Measurements from ENCODE around the gene GLUL.

The GLUL gene

GRCh38 chr1:182374101-182374834 is 17.3 kb downstream of the GLUL start:
- CTCF ChIA-PET, result no interaction called here
- DNase-seq (ENCODE audit: extremely low spot score), result no peak
- POLR2A ChIA-PET, result no interaction called here
- TF ChIP-seq SUZ12 (IDR thresholded peaks at IDR 0.05), result no peak
- no peak for TF ChIP-seq SP1 (IDR thresholded peaks at IDR 0.05)
- no peak for TF ChIP-seq BHLHE40 (IDR thresholded peaks at IDR 0.05; ENCODE audit: borderline replicate concordance)
- no peak for TF ChIP-seq FOXK2 (IDR thresholded peaks at IDR 0.05)
- TF ChIP-seq FOXM1 (IDR thresholded peaks at IDR 0.05; ENCODE audit: borderline replicate concordance), result no peak
- no peak for TF ChIP-seq HDGF (IDR thresholded peaks at IDR 0.05; ENCODE audit: borderline replicate concordance)
- TF ChIP-seq CTBP1 (IDR thresholded peaks at IDR 0.05; ENCODE audit: borderline replicate concordance), result no peak
- no peak for TF ChIP-seq L3MBTL2 (conservative IDR thresholded peaks at IDR 0.05)

DNA sequence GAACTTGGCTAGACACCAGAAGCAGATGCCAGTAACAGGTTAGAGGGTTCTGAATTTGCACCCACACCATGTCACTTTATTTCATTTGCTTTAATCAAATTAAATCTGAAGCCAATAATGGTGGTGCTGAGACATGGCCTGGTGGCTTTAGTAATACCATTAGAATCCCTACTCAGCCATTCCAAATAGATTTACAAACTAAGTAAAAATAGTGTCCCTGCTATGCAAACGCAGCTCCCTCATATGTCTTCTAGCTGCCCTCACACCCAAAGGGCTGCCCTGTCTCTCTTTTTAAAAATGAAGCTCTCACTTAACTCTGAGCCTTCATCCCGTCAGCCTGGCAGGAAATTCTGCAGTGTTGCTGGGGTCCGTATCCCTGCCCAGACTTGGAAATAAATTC is 21.1 kb downstream of the GLUL start:
- no peak for DNase-seq (ENCODE audit: extremely low spot score)
- CTCF ChIA-PET, result interaction anchor here (0.6 kb wide), 1 partner anchor 21 kb away, joined by 4 read pairs; no protein-coding TSS in a partner anchor
- TF ChIP-seq ARNT (IDR thresholded peaks at IDR 0.05) (no peak), ZNF384 (IDR thresholded peaks at IDR 0.05) (no peak), SUZ12 (IDR thresholded peaks at IDR 0.05) (no peak)
- POLR2A ChIA-PET, result interaction anchor here (0.8 kb wide), 1 partner anchor 12 kb away, joined by 3 read pairs; no protein-coding TSS in a partner anchor

DNA sequence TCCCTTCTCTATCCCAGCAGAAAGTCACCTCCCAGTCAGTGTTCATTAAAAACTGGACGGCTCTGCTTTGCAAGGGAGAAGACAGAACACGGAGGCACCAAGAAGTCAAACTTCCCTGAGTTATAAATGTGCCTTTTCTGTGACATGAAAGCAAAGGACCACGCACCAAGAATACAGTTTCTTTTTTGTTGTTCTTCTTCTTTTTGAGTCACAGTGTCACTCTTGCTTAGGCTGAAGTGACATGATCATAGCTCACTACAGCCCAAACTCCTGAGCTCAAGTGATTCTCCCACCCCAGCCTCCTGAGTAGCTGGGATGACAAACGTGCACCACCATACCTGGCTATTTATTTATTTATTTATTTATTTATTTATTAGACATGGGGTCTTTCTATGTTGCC is 22.7 kb downstream of the GLUL start:
- ChIA-PET POLR2A (no interaction called here), CTCF (no interaction called here)
- DNase-seq (ENCODE audit: extremely low spot score), result no peak
- TF ChIP-seq TARDBP (IDR thresholded peaks at IDR 0.05) (no peak), FOXA1 (IDR thresholded peaks at IDR 0.05) (no peak), FOXK2 (IDR thresholded peaks at IDR 0.05) (no peak)
- TF ChIP-seq, protein P1, sequence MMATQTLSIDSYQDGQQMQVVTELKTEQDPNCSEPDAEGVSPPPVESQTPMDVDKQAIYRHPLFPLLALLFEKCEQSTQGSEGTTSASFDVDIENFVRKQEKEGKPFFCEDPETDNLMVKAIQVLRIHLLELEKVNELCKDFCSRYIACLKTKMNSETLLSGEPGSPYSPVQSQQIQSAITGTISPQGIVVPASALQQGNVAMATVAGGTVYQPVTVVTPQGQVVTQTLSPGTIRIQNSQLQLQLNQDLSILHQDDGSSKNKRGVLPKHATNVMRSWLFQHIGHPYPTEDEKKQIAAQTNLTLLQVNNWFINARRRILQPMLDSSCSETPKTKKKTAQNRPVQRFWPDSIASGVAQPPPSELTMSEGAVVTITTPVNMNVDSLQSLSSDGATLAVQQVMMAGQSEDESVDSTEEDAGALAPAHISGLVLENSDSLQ (IDR thresholded peaks at IDR 0.05), result no peak

DNA sequence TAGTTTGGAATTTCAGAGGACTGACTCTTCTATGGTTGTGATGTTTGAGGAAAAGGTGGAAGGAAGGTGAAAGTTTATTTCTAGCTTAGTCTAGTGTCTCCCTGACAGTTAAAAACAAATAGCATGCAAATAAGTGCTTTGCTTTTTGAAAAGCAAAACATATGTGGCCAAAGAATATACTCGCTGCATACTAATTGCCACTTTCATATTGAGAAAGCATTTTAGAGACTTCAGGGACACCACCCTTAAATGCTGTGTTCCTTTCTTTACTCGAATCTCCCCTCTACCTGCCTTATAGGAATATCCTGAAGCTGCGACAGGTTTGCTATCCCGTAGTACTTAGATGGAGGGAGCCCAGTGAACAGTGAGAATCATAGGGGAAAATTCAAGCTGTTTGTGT is 23.2 kb downstream of the GLUL start:
- POLR2A ChIA-PET, result no interaction called here
- no peak for DNase-seq (ENCODE audit: extremely low spot score)
- CTCF ChIA-PET, result no interaction called here
- no peak for TF ChIP-seq FOXM1 (IDR thresholded peaks at IDR 0.05; ENCODE audit: borderline replicate concordance)
- no peak for TF ChIP-seq ARNT (IDR thresholded peaks at IDR 0.05)
- TF ChIP-seq LEF1 (IDR thresholded peaks at IDR 0.05; ENCODE audit: borderline replicate concordance), result no peak
- no peak for TF ChIP-seq BHLHE40 (IDR thresholded peaks at IDR 0.05; ENCODE audit: borderline replicate concordance)
- no peak for TF ChIP-seq ZNF384 (IDR thresholded peaks at IDR 0.05)
- TF ChIP-seq SUZ12 (IDR thresholded peaks at IDR 0.05), result no peak

GRCh38 chr1:182367926-182368325 is 23.7 kb downstream of the GLUL start:
- ChIA-PET CTCF (no interaction called here), POLR2A (no interaction called here)

DNA sequence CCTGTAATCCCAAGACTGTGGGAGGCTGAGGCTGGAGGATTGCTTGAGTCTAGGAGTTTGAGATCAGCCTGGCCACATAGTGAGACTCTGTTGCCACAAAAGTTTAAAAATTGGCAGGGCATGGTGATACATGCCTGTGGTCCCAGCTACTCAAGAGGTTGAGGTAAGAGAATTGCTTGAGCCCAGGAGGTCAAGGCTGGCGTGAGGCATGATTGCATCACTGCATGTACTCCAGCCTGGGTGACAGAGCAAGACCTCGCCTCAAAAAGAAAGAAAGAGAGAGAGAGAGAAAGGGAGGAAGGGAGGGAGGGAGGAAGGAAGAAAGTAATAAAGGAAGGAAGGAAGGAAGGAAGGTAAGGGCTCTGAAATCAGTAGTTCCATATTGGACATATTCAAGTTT is 25.0 kb downstream of the GLUL start:
- POLR2A ChIA-PET, result no interaction called here
- no peak for DNase-seq (ENCODE audit: extremely low spot score)
- CTCF ChIA-PET, result no interaction called here
- no peak for TF ChIP-seq ZNF384 (IDR thresholded peaks at IDR 0.05)
- no peak for TF ChIP-seq HDGF (IDR thresholded peaks at IDR 0.05; ENCODE audit: borderline replicate concordance)
- no peak for TF ChIP-seq LEF1 (IDR thresholded peaks at IDR 0.05; ENCODE audit: borderline replicate concordance)
- TF ChIP-seq BHLHE40 (IDR thresholded peaks at IDR 0.05; ENCODE audit: borderline replicate concordance), result no peak
- TF ChIP-seq, protein P1 (IDR thresholded peaks at IDR 0.05), result no peak
- no peak for TF ChIP-seq CTBP1 (IDR thresholded peaks at IDR 0.05; ENCODE audit: borderline replicate concordance)
- TF ChIP-seq FOXA1 (IDR thresholded peaks at IDR 0.05), result no peak
- TF ChIP-seq L3MBTL2 (conservative IDR thresholded peaks at IDR 0.05), result no peak
- TF ChIP-seq TARDBP (IDR thresholded peaks at IDR 0.05), result no peak
- TF ChIP-seq NFRKB (IDR thresholded peaks at IDR 0.05), result no peak
- no peak for TF ChIP-seq ELF4 (IDR thresholded peaks at IDR 0.05)
- TF ChIP-seq SP1 (IDR thresholded peaks at IDR 0.05), result no peak
- no peak for TF ChIP-seq FOXK2 (IDR thresholded peaks at IDR 0.05)
- TF ChIP-seq FOXM1 (IDR thresholded peaks at IDR 0.05; ENCODE audit: borderline replicate concordance), result no peak

More at GRCh38 chr1:182367926-182368325, 23.7 kb downstream of the GLUL start:
- no peak for DNase-seq (ENCODE audit: extremely low spot score)
- no peak for TF ChIP-seq SUZ12 (IDR thresholded peaks at IDR 0.05)
- no peak for TF ChIP-seq FOXK2 (IDR thresholded peaks at IDR 0.05)
- TF ChIP-seq TARDBP (IDR thresholded peaks at IDR 0.05), result no peak
- no peak for TF ChIP-seq L3MBTL2 (conservative IDR thresholded peaks at IDR 0.05)
- TF ChIP-seq CTBP1 (IDR thresholded peaks at IDR 0.05; ENCODE audit: borderline replicate concordance), result no peak
- no peak for TF ChIP-seq FOXM1 (IDR thresholded peaks at IDR 0.05; ENCODE audit: borderline replicate concordance)
- no peak for TF ChIP-seq ARNT (IDR thresholded peaks at IDR 0.05)
- no peak for TF ChIP-seq NFRKB (IDR thresholded peaks at IDR 0.05)
- TF ChIP-seq SP1 (IDR thresholded peaks at IDR 0.05), result no peak
- no peak for TF ChIP-seq ZNF384 (IDR thresholded peaks at IDR 0.05)

DNA sequence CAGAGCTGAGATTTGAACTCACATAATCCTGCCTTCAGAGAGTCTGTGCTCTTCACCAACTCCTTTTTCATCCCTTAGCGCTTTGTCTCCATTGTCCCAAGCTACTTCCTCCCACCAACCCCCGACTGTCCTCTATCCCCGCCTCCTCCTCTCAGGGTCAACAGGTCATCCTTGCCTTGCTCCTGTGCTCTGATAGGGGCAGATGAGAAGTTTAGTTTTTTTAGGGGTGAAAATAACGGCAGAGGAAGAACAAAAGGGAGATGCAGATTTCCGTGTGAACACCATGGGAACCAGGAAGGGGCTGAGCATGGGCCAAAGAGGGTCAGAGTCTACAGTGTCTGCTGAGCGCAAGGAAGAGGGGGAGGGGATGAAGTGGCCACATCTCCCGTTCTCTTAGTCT is 31.9 kb downstream of the GLUL start:
- TF ChIP-seq NFRKB (IDR thresholded peaks at IDR 0.05) (no peak), HDGF (IDR thresholded peaks at IDR 0.05; ENCODE audit: borderline replicate concordance) (no peak), CTBP1 (IDR thresholded peaks at IDR 0.05; ENCODE audit: borderline replicate concordance) (no peak), BHLHE40 (IDR thresholded peaks at IDR 0.05; ENCODE audit: borderline replicate concordance) (no peak), FOXA1 (IDR thresholded peaks at IDR 0.05) (no peak), SP1 (IDR thresholded peaks at IDR 0.05) (no peak), FOXK2 (IDR thresholded peaks at IDR 0.05) (no peak), L3MBTL2 (conservative IDR thresholded peaks at IDR 0.05) (no peak), FOXM1 (IDR thresholded peaks at IDR 0.05; ENCODE audit: borderline replicate concordance) (no peak), ELF4 (IDR thresholded peaks at IDR 0.05) (no peak), ARNT (IDR thresholded peaks at IDR 0.05) (no peak), TARDBP (IDR thresholded peaks at IDR 0.05) (no peak), LEF1 (IDR thresholded peaks at IDR 0.05; ENCODE audit: borderline replicate concordance) (no peak), ZNF384 (IDR thresholded peaks at IDR 0.05) (no peak), SUZ12 (IDR thresholded peaks at IDR 0.05) (no peak)
- TF ChIP-seq, protein P1 (IDR thresholded peaks at IDR 0.05), result no peak
- CTCF ChIA-PET, result no interaction called here
- POLR2A ChIA-PET, result no interaction called here
- no peak for DNase-seq (ENCODE audit: extremely low spot score)
